CMK (cell line): ENCODE results near the gene KCNK18.

Experiments used
- DNase-seq: peaks from one replicate; pipeline ENCODE4 v3.0.0-alpha.2; 2010; ENCODE audit warnings: low read depth

Gene KCNK18

DNA sequence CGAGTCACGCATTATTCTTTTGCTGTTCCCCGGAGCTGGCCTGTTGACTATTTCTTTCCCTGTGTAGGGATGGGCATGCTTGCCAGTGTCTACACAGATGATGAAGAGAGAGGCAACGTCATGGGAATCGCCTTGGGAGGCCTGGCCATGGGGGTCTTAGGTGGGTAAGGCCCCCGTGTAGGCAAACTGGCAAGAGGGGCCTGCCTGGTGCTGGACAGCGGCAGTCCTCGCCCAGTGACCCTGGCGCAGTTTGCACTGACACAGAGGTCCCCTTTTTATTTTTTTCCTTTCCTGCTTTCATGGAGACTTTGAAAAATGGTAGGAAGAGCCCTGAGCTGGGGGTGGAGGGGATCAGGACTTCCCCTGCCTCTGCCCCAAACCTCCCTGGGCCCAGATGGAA is 57.0 kb downstream of the KCNK18 start:
- no peak for DNase-seq

DNA sequence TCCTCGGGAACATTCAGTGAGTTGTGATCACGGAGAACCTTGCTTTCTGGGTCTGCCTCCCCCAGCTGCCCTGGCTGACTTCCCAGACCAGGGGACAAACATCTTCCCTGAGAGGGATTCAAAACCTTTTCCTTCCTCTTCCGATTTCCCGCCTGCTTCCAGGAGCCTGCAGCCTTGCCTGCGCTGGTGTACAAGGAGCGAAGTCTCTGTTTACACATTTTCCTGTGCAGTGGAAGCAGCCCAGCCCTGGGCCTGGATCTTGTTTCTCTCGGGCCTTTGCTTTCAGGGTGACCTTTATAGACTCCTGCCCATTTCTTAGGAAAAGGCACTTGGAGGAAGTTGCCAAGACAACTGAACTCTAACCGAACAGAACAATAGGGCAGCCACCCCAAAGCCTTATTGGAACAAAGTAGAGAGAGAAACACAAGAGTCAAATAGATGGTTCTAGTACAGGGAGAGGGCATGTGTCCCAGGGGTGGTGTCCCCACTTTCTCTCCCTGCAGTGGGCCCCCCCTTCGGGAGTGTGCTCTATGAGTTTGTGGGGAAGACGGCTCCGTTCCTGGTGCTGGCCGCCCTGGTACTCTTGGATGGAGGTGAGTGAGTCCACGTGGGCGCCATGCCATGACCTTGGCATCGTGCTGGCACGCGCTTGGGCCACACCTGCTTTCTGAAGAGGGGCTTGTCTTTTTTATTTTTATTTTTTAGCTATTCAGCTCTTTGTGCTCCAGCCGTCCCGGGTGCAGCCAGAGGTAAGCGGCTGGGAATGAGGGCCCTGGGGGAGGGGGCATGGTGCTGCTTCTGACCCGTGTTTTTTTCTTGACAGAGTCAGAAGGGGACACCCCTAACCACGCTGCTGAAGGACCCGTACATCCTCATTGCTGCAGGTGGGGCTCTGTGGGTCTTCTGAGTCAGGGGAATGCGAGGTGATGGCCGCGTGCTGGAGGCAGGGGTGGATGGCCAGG is 57.8 kb downstream of the KCNK18 start:
- DNase-seq = no peak

DNA sequence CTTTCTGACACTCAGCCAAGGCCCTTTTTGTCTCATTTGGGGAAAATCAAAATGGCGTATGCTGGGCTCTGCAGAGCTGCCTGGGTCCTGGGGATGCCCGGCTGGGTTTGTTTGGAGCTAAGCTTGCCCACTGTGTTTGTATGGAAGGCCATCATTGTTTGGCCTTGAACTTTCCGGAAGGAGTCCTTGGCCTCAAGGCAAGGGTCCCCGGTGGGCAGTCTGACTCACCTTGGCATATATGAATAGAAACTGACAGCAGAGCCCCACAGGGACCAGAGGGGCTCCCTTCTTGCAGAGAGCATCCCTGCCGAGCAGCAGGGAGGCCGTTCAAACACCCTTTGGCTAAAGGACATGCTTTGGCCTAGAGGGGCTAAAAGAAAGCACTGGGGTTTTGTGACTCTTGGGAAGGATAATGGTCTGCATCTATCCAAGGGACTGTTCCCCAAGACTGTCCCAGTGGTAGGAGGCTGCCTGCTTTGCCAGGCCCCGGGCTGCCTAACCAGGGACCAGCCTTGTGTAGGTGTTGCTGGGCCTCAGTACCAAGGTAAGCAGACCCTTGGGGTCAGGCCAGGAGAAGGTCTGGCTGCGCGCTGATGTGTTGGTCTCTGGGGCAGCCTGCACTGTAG is 58.7 kb downstream of the KCNK18 start:
- no peak for DNase-seq

DNA sequence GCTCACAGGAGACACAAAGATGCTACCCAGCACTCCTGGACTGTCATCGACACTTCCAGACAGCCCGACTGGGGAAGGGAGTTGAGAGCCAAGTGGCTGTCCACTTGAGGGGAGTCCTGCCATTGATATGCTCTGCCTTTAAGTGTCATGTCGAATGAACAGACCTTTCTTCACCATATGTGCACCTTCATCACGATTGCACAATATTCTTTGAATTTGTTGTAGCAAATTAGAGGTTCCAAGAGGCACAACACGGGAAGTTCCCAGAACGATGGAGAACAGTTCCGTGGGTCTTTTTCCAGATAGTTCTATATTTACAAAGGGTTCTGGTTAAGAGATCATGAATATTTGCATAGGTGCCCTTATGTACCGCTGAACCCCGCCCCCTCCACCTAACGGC is 59.6 kb downstream of the KCNK18 start:
- no peak for DNase-seq

DNA sequence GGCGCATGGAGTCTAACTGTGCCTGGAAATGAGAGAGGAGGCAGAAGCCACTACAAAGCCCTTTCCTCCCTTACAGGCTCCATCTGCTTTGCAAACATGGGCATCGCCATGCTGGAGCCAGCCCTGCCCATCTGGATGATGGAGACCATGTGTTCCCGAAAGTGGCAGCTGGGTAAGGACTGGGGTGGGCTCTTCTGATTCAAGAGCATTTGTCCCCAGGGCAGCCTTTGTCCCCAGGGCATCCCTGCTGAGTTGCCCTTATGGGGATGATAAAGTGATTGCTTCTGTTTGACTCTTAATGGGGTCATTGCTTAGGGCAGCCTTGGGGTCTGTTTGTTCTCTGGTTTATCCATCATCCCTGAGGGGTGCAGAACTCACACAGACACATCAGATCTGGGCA is 60.4 kb downstream of the KCNK18 start:
- no peak for DNase-seq

DNA sequence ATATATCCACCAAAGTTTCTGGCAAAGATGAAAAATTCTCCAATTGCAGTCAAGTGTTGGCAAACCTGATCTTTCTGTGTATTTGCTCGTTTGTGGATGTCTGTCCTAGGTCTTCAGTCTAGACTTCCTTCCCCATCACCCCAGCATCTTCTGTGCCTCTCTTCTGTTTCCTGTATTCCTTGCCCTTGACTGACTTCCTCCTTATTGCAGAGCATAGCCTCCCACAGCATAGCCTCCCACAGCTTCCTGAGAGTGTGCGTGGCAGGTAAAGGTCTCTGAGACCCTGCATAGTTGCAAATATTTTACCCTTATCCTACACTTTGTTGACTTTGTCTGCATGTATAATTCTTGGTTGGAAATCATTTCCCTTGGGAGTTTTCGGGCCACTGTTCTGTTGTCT is 62.0 kb downstream of the KCNK18 start:
- no peak for DNase-seq
